HCT116 (cell line): ENCODE data around the gene PRM3. TPM values are rescaled to one million over a fixed set of nuclear protein-coding genes. Genes with fewer than 3 reads are reported as not detected.

Experiments
- ATAC-seq: fragments of 200-7000 bp; cut with Tn5 transposase; 2 replicates; pipeline ENCODE4 v1.9.1; 2020; ENCODE audit warnings: mild to moderate bottlenecking, moderate library complexity
- BruUV-seq: library from RNA; stranded (reverse); fragments of 400-500 nt; replicated peaks from 2 replicates; lab custom pipeline; 2021; lab: Mats Ljungman, UMichigan
- CTCF ChIA-PET: fragments of 300-600 bp; sonication (Branson Sonifier 250); formaldehyde crosslinking; loops from one replicate; lab custom pipeline; 2021; ENCODE audit warnings: antibody characterized with exemption; lab: Charles Lee
- POLR2A ChIA-PET: fragments of 300-600, 350-600 bp; sonication (Branson Sonifier 250); formaldehyde crosslinking; loops from one replicate; lab custom pipeline; 2021; ENCODE audit warnings: antibody characterized with exemption; lab: Charles Lee
- RAD21 ChIA-PET, 2 experiments: fragments of 300-600 bp; sonication (Branson Sonifier 250); formaldehyde crosslinking; loops; one replicate each; lab custom pipeline; 2023; ENCODE audit warnings: low total read pairs in 2 of 2; ENCODE audit not compliant: uncharacterized antibody in 2 of 2, unreplicated experiment in 2 of 2, low non-redundant PET in 1 of 2; lab: Charles Lee
- DNase-seq: peaks from one replicate; pipeline ENCODE4 v3.0.0-alpha.2; 2010; ENCODE audit warnings: low read depth, low spot score
- H2AFZ ChIP-seq: fragments of 200-600 bp; shearing (Covaris generic), sonication (generic); 2 replicates; pipeline ENCODE4 v1.6.1; 2017; ENCODE audit warnings: low read depth, mixed run types, mixed read lengths, antibody characterized with exemption, low read length; ENCODE audit not compliant: poor library complexity, severe bottlenecking
- H3K27ac ChIP-seq: 2 replicates; pipeline ENCODE4 v1.5.1; 2012; ENCODE audit warnings: low read depth, low read length
- H3K27me3 ChIP-seq: fragments of 200-600 bp; sonication (generic); 2 replicates; pipeline ENCODE4 v1.6.1; 2016; ENCODE audit warnings: mixed run types, low read length, mixed read lengths; ENCODE audit not compliant: insufficient read depth
- H3K36me3 ChIP-seq, 2 experiments: fragments of 200-500 bp in 1 of 2; fragments of 200-600 bp in 1 of 2; sonication (Bioruptor generic) in 1 of 2; sonication (generic) in 1 of 2; 2 replicates each; pipeline versions ENCODE4 v1.5.1 to v1.6.1; 2014 to 2016; ENCODE audit warnings: low read length in 2 of 2, inconsistent platforms in 1 of 2, mixed read lengths in 1 of 2, mixed run types in 1 of 2; ENCODE audit not compliant: insufficient read depth in 2 of 2, control insufficient read depth in 1 of 2
- H3K4me1 ChIP-seq, 2 experiments: fragments of 200-600 bp in 1 of 2; sonication (generic) in 1 of 2; 2 replicates each; pipeline versions ENCODE4 v1.5.1 to v1.6.1; 2012 to 2017; ENCODE audit warnings: low read length in 2 of 2, inconsistent platforms in 1 of 2, mild to moderate bottlenecking in 1 of 2, mixed read lengths in 1 of 2, mixed run types in 1 of 2, moderate library complexity in 1 of 2; ENCODE audit not compliant: insufficient read depth in 2 of 2, control insufficient read depth in 1 of 2
- H3K4me2 ChIP-seq: fragments of 200-600 bp; sonication (generic); 2 replicates; pipeline ENCODE4 v1.6.1; 2017; ENCODE audit warnings: mixed run types, low read length, mixed read lengths
- H3K4me3 ChIP-seq, 2 experiments: fragments of 200-600 bp in 1 of 2; sonication (generic) in 1 of 2; replicated peaks in 1 of 2; 2 replicates each; pipeline ENCODE4 v1.5.1; 2011 to 2016; ENCODE audit warnings: low read length in 2 of 2, control low read depth in 1 of 2, low read depth in 1 of 2, mild to moderate bottlenecking in 1 of 2, mixed read lengths in 1 of 2, mixed run types in 1 of 2
- H3K79me2 ChIP-seq: fragments of 200-600 bp; sonication (generic); 2 replicates; pipeline ENCODE4 v1.6.1; 2017; ENCODE audit warnings: mild to moderate bottlenecking, mixed run types, low read length, moderate library complexity, mixed read lengths; ENCODE audit not compliant: insufficient read depth
- H3K9ac ChIP-seq: fragments of 200-600 bp; sonication (generic); 2 replicates; pipeline ENCODE4 v1.6.1; 2016; ENCODE audit warnings: low read length, mixed read lengths
- H3K9me2 ChIP-seq: fragments of 200-600 bp; sonication (generic), shearing (Covaris generic); 2 replicates; pipeline ENCODE4 v1.6.1; 2017; ENCODE audit warnings: mixed run types, mild to moderate bottlenecking, moderate library complexity; ENCODE audit not compliant: insufficient read depth
- H3K9me3 ChIP-seq, 2 experiments: fragments of 200-500 bp in 1 of 2; fragments of 200-600 bp in 1 of 2; sonication (Bioruptor generic) in 1 of 2; sonication (generic) in 1 of 2; 2 replicates each; pipeline ENCODE4 v1.6.1; 2014 to 2017; ENCODE audit warnings: low read length in 2 of 2, mixed read lengths in 2 of 2, inconsistent platforms in 1 of 2, low read depth in 1 of 2, mild to moderate bottlenecking in 1 of 2, mixed run types in 1 of 2, moderate library complexity in 1 of 2; ENCODE audit not compliant: control insufficient read depth in 1 of 2, insufficient read depth in 1 of 2
- H4K20me1 ChIP-seq: fragments of 200-600 bp; sonication (generic), shearing (Covaris generic); 2 replicates; pipeline ENCODE4 v1.6.1; 2017; ENCODE audit warnings: mixed run types, mild to moderate bottlenecking, moderate library complexity; ENCODE audit not compliant: insufficient read depth
- CBX3 ChIP-seq: IDR thresholded peaks from 2 replicates; pipeline ENCODE4 v1.6.1; 2012; ENCODE audit warnings: low read depth
- CEBPB ChIP-seq: IDR thresholded peaks from 2 replicates; pipeline ENCODE4 v1.6.1; 2012; ENCODE audit warnings: low read depth
- ELF1 ChIP-seq: IDR thresholded peaks from 2 replicates; pipeline ENCODE4 v1.6.1; 2012; ENCODE audit warnings: low read depth, borderline replicate concordance
- EZH2 ChIP-seq: fragments of 200-600 bp; sonication (generic); IDR thresholded peaks from 2 replicates; pipeline ENCODE4 v1.6.1; 2017; ENCODE audit warnings: antibody characterized with exemption, mixed run types
- FOSL1 ChIP-seq: IDR thresholded peaks from 2 replicates; pipeline ENCODE4 v1.6.1; 2012; ENCODE audit warnings: low read depth
- MAX ChIP-seq: IDR thresholded peaks from 2 replicates; pipeline ENCODE4 v1.6.1; 2012
- POLR2A ChIP-seq: IDR thresholded peaks from 2 replicates; pipeline ENCODE4 v1.7.0; 2011; ENCODE audit warnings: borderline replicate concordance; ENCODE audit not compliant: insufficient read depth, insufficient read length; ENCODE audit errors: extremely low read depth
- RAD21 ChIP-seq: IDR thresholded peaks from 2 replicates; pipeline ENCODE4 v1.6.1; 2012; ENCODE audit warnings: low read depth, mild to moderate bottlenecking
- SIN3A ChIP-seq: IDR thresholded peaks from 2 replicates; pipeline ENCODE4 v1.6.1; 2012; ENCODE audit warnings: low read depth
- SP1 ChIP-seq: IDR thresholded peaks from 2 replicates; pipeline ENCODE4 v1.6.1; 2012; ENCODE audit warnings: low read depth
- SRF ChIP-seq: IDR thresholded peaks from 2 replicates; pipeline ENCODE4 v1.6.1; 2012; ENCODE audit warnings: low read depth
- TCF7L2 ChIP-seq: IDR thresholded peaks from 2 replicates; pipeline ENCODE4 v1.7.0; 2011; ENCODE audit warnings: borderline replicate concordance, inconsistent platforms; ENCODE audit not compliant: insufficient read depth, insufficient read length; ENCODE audit errors: extremely low read depth
- YY1 ChIP-seq: IDR thresholded peaks from 2 replicates; pipeline ENCODE4 v1.6.1; 2011; ENCODE audit warnings: low read length, low read depth, moderate library complexity, mild to moderate bottlenecking; ENCODE audit not compliant: insufficient replicate concordance; ENCODE audit errors: extremely low read depth
- ZNF274 ChIP-seq: fragments of 200-500 bp; sonication (Bioruptor generic); IDR thresholded peaks from 2 replicates; pipeline ENCODE4 v1.6.1; 2014; ENCODE audit warnings: mild to moderate bottlenecking, low read depth, low read length, inconsistent platforms
- intact Hi-C: fragments of 100-400 bp; cut with micrococcal nuclease; formaldehyde crosslinking; loops from 2 replicates; pipeline ENCODE4 v1.10.0; 2022
- total RNA-seq: library from RNA; stranded (reverse); gene quantifications from one replicate; pipeline ENCODE4 v1.2.1, GENCODE V29; 2021; ENCODE audit not compliant: unreplicated experiment
- TF ChIP-seq, protein P1 (sequence below): IDR thresholded peaks from 2 replicates; pipeline ENCODE4 v1.6.1; 2012
- TF ChIP-seq, protein P2 (sequence below): IDR thresholded peaks from 2 replicates; pipeline ENCODE4 v1.6.1; 2011; ENCODE audit warnings: mild to moderate bottlenecking, low read length, moderate library complexity; ENCODE audit not compliant: insufficient replicate concordance; ENCODE audit errors: extremely low read depth

PRM3 gene
- total RNA-seq, 1 experiment from 2014 or later: not detected

DNA sequence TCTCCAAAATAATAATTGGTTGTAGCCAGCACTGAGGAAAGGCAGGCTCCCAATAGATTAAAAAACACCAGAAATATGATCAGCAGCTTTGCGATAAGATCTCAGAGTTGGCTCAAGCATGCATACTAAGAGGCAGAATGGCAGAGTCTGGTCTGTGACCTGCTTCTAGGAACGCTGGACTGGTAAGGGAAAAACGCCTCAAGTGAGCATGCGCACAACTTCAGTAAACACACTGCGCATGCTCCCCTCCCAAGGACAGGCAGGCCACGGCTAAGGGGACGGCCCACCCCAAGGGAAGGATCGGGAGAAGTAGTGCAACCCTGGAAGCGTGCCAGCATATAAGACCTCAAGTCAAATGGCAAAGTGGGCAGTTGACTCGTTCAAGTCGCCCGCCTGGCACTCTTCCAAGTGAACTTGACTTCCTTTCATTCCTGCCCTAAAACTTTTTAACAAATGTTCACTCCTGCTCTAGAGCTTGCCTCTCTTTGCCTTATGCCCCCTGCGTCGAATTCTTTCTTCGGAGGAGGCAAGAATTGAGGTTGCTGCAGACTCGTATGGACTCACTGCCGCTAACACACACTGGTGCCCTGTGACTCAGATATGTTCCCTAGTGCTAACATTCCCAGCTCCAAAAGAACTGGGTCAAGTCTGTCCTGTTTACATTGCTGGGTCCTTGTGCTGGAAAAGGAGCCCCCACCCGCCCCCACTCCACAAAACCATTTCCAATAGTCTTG is 30.1 kb upstream of the PRM3 start (continued):
- TF ChIP-seq, protein P1, sequence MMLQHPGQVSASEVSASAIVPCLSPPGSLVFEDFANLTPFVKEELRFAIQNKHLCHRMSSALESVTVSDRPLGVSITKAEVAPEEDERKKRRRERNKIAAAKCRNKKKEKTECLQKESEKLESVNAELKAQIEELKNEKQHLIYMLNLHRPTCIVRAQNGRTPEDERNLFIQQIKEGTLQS: no peak
- TF ChIP-seq SIN3A: no peak
- TF ChIP-seq, all 23 proteins: peak for 0

- no TSS peak for BruUV-seq
- Histone ChIP-seq H2AFZ (no peak overlapping the region), H3K9me2 (no peaks in the 10 kb centered on the region), H4K20me1 (no peaks in the 10 kb centered on the region), H3K4me2 (no peak overlapping the region), H3K4me1 (no peaks in the 10 kb centered on the region), H3K4me3 (no peak overlapping the region), H3K9me3 (no peaks in the 10 kb centered on the region), H3K27me3 (no peaks in the 10 kb centered on the region), H3K27ac (no peak overlapping the region), H3K79me2 (no peaks in the 10 kb centered on the region), H3K36me3 (no peaks in the 10 kb centered on the region), H3K9ac (no peak overlapping the region)
- no peak for DNase-seq
- no peak for ATAC-seq
- ChIA-PET RAD21 (no interaction called here), POLR2A (no interaction called here), CTCF (no interaction called here)
- intact Hi-C loops: no loop called here
- no peak for TF ChIP-seq POLR2A
- no peak for TF ChIP-seq SP1
- no peak for TF ChIP-seq ZNF274
- TF ChIP-seq SIN3A: no peak
- TF ChIP-seq YY1: no peak
- TF ChIP-seq EZH2: no peak
- no peak for TF ChIP-seq RAD21
- TF ChIP-seq MAX: no peak
- TF ChIP-seq FOSL1: no peak
- no peak for TF ChIP-seq CEBPB
- TF ChIP-seq TCF7L2: no peak
- TF ChIP-seq ELF1: no peak
- no peak for TF ChIP-seq CBX3
- TF ChIP-seq, protein P2, sequence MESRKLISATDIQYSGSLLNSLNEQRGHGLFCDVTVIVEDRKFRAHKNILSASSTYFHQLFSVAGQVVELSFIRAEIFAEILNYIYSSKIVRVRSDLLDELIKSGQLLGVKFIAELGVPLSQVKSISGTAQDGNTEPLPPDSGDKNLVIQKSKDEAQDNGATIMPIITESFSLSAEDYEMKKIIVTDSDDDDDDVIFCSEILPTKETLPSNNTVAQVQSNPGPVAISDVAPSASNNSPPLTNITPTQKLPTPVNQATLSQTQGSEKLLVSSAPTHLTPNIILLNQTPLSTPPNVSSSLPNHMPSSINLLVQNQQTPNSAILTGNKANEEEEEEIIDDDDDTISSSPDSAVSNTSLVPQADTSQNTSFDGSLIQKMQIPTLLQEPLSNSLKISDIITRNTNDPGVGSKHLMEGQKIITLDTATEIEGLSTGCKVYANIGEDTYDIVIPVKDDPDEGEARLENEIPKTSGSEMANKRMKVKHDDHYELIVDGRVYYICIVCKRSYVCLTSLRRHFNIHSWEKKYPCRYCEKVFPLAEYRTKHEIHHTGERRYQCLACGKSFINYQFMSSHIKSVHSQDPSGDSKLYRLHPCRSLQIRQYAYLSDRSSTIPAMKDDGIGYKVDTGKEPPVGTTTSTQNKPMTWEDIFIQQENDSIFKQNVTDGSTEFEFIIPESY: no peak
- TF ChIP-seq, protein P1: no peak
- no peak for TF ChIP-seq SRF
These were observed 29.5 kb upstream of the PRM3 start for GRCh38 chr16:11302977-11303376.
